ENCODE measurements around the gene PRKN.

GRCh38 chr6:162014069-162014811, 713.3 kb downstream of the PRKN start:
- TF ChIP-seq, protein P1, sequence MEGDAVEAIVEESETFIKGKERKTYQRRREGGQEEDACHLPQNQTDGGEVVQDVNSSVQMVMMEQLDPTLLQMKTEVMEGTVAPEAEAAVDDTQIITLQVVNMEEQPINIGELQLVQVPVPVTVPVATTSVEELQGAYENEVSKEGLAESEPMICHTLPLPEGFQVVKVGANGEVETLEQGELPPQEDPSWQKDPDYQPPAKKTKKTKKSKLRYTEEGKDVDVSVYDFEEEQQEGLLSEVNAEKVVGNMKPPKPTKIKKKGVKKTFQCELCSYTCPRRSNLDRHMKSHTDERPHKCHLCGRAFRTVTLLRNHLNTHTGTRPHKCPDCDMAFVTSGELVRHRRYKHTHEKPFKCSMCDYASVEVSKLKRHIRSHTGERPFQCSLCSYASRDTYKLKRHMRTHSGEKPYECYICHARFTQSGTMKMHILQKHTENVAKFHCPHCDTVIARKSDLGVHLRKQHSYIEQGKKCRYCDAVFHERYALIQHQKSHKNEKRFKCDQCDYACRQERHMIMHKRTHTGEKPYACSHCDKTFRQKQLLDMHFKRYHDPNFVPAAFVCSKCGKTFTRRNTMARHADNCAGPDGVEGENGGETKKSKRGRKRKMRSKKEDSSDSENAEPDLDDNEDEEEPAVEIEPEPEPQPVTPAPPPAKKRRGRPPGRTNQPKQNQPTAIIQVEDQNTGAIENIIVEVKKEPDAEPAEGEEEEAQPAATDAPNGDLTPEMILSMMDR (IDR thresholded peaks at IDR 0.05; ENCODE audit: low read depth, low read length), result no peak
- no peak for TF ChIP-seq EZH2phosphoT487 (IDR thresholded peaks at IDR 0.05; ENCODE audit: low read depth)

All from OCI-LY3 (cell line).